Lower lobe of right lung (tissue), 2 donors: ENCODE measurements around the gene CHST3. TPM values are rescaled to one million over a fixed set of nuclear protein-coding genes. Genes with fewer than 3 reads are reported as not detected.

Source experiments
- ATAC-seq, 2 donors: fragments of 200-7000 bp; cut with Tn5 transposase; one replicate each; pipeline ENCODE4 v1.9.1; 2020 to 2022; ENCODE audit warnings: mild to moderate bottlenecking in 2 of 2, moderate library complexity in 2 of 2
- DNase-seq: peaks from one replicate; pipeline ENCODE4 v3.0.0-alpha.2; 2020
- H3K27ac ChIP-seq: fragments of 200-600 bp; one replicate; pipeline ENCODE4 v1.8.0; 2022
- H3K27me3 ChIP-seq: fragments of 200-600 bp; one replicate; pipeline ENCODE4 v1.8.0; 2022; ENCODE audit warnings: low read depth
- H3K36me3 ChIP-seq: fragments of 200-600 bp; one replicate; pipeline ENCODE4 v1.8.0; 2022; ENCODE audit warnings: mild to moderate bottlenecking
- H3K4me1 ChIP-seq: fragments of 200-600 bp; one replicate; pipeline ENCODE4 v1.8.0; 2022
- H3K4me3 ChIP-seq: fragments of 200-600 bp; one replicate; pipeline ENCODE4 v1.8.0; 2022; ENCODE audit warnings: mild to moderate bottlenecking
- H3K9me3 ChIP-seq: fragments of 200-600 bp; one replicate; pipeline ENCODE4 v1.8.0; 2022
- CTCF ChIP-seq: fragments of 200-600 bp; IDR thresholded peaks from one replicate; pipeline ENCODE4 v1.8.0; 2022; ENCODE audit warnings: antibody characterized with exemption, mild to moderate bottlenecking
- intact Hi-C: fragments of 100-400 bp; cut with DNase I; formaldehyde crosslinking; loops from one replicate; pipeline ENCODE4 v1.11.0; 2022
- total RNA-seq: library from RNA; stranded (reverse); fragmentation: NEBNext Ultra II Directional; extraction: Animal tissue kit (Norgen Biotek cat#: 25700); gene quantifications from one replicate; pipeline ENCODE4 v1.2.1, GENCODE V29; 2021
- donor health status: DM: no; HTN: yes; CAD: no; lungs with severe emphysema.

CHST3 gene
- total RNA-seq, 1 donor from 2014 or later, result 12.0 TPM

GRCh38 chr10:72025400-72025799 lies 61.2 kb downstream of the CHST3 start:
- Histone ChIP-seq H3K27ac (peak overlapping the region; percentile 67), H3K4me1 (peaks cover 33% of the 10 kb centered on the region), H3K36me3 (no peaks in the 10 kb centered on the region), H3K9me3 (no peaks in the 10 kb centered on the region), H3K4me3 (no peak overlapping the region), H3K27me3 (no peaks in the 10 kb centered on the region)
- no peak for ATAC-seq
- TF ChIP-seq CTCF, result no peak
- no peak for DNase-seq
- intact Hi-C loops, result no loop called here

DNA sequence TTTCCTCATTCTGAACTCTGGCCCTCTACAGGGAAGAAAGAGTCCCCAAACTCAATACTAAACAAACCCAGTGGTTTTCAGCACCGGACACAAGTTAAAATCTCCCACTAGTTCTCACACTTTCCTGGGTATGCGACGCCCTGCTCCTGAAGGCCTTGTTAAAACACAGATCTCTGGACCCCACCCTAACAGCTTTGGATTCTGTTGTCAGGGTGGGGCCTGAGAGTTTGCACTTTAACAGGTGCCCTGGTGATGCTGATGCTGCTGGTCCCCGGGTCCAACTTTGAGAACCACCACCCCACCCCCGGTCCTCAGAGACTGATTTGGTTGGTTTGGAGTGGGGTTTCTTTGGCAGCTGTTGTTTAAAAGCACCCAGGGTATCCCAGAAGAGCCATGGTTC lies 61.6 kb downstream of the CHST3 start:
- Histone ChIP-seq H3K4me1 (peaks cover 32% of the 10 kb centered on the region), H3K27ac (peak overlapping the region; percentile 67), H3K27me3 (no peaks in the 10 kb centered on the region), H3K4me3 (no peak overlapping the region), H3K9me3 (no peaks in the 10 kb centered on the region), H3K36me3 (no peaks in the 10 kb centered on the region)
- DNase-seq, result no peak
- ATAC-seq, result no peak
- no peak for TF ChIP-seq CTCF
- intact Hi-C loops, result no loop called here

GRCh38 chr10:72026278-72027111 lies 62.3 kb downstream of the CHST3 start:
- Histone ChIP-seq H3K4me1 (peaks cover 30% of the 10 kb centered on the region), H3K27me3 (no peaks in the 10 kb centered on the region), H3K4me3 (no peak overlapping the region), H3K27ac (peak overlapping the region; percentile 67), H3K36me3 (no peaks in the 10 kb centered on the region), H3K9me3 (no peaks in the 10 kb centered on the region)
- intact Hi-C loops, result no loop called here
- ATAC-seq (peak in 1 of 2 donors; percentile 46), DNase-seq (no peak)
- TF ChIP-seq CTCF, result no peak

DNA sequence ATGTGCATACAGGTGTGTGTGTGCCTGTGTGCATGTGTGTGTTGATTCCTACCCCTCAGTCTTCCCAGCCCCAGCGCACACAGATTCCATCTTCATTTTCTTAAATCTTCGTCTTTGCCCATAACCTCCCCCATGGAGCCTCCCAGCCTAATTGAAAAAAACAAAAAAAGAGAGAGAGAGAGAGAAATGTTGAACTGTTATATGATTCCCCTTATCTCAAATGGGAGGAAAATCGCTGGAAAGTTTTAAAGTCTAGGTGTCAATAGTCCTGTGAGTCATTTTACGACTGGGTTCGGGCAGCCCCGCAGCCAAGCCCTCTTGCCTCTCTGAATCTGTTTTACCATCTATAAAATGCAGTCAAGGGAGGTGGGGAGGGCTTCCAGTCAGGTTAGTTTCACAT lies 63.3 kb downstream of the CHST3 start:
- intact Hi-C loops, result no loop called here
- Histone ChIP-seq H3K4me1 (peaks cover 24% of the 10 kb centered on the region), H3K4me3 (no peak overlapping the region), H3K9me3 (no peaks in the 10 kb centered on the region), H3K27me3 (no peaks in the 10 kb centered on the region), H3K27ac (peak overlapping the region; percentile 67), H3K36me3 (no peaks in the 10 kb centered on the region)
- ATAC-seq (no peak), DNase-seq (no peak)
- no peak for TF ChIP-seq CTCF

DNA sequence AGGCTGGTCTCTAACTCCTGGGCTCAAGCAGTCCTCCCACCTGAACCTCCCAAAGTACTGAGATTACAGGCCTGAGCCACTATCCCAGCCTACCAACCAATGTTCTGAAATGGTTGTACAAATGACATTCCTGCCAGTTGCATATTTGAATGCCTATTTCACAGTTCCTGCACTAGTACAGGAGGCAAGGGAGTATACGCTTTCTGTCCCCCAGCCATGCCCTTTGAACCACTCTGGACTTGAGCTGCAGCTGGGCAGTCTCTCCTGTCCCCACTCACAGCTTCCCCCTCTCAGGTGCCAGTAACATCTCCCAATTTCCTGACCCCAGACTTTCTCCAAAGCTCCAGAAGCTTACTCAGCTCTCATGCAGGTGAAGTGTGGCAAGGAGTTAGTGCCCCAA lies 65.2 kb downstream of the CHST3 start:
- Histone ChIP-seq H3K4me1 (peaks cover 24% of the 10 kb centered on the region), H3K4me3 (no peak overlapping the region), H3K27ac (no peak overlapping the region), H3K9me3 (no peaks in the 10 kb centered on the region), H3K27me3 (no peaks in the 10 kb centered on the region), H3K36me3 (no peaks in the 10 kb centered on the region)
- intact Hi-C loops, result no loop called here
- no peak for TF ChIP-seq CTCF
- DNase-seq (no peak), ATAC-seq (no peak)
